NCI-H1436 treated with DMSO at 0.1 percent for 48 hours (cell line): ENCODE measurements around the gene PDE10A.
"Not testable (repeated sequence)": the region's sequence is repeated elsewhere in the genome, so short reads cannot be mapped to it uniquely, and the experiment has no call there.

Source experiments
- DNase-seq: peaks from one replicate; lab custom pipeline; 2025; lab: John Stamatoyannopoulos, UW

PDE10A gene

GRCh38 chr6:165624871-165625639 is 38.0 kb downstream of the PDE10A start:
- DNase-seq = no peak

GRCh38 chr6:165621940-165622339 is 41.1 kb downstream of the PDE10A start:
- DNase-seq = no peak

GRCh38 chr6:165618891-165619290 is 44.1 kb downstream of the PDE10A start:
- not testable (repeated sequence) for DNase-seq

- no peak for DNase-seq
Observed at GRCh38 chr6:165618241-165618640, 44.8 kb downstream of the PDE10A start.

GRCh38 chr6:165617528-165617927 is 45.5 kb downstream of the PDE10A start:
- no peak for DNase-seq

GRCh38 chr6:165616116-165616515 is 46.9 kb downstream of the PDE10A start:
- DNase-seq = no peak

- DNase-seq = no peak
Observed at GRCh38 chr6:165615636-165616035, 47.4 kb downstream of the PDE10A start.

- DNase-seq = no peak
Observed at GRCh38 chr6:165611294-165611693, 51.7 kb downstream of the PDE10A start.

- not testable (repeated sequence) for DNase-seq
Observed at GRCh38 chr6:165608577-165608976, 54.5 kb downstream of the PDE10A start.

GRCh38 chr6:165606740-165607008 is 56.4 kb downstream of the PDE10A start:
- no peak for DNase-seq

- no peak for DNase-seq
Observed at GRCh38 chr6:165605901-165606739, 56.9 kb downstream of the PDE10A start.

GRCh38 chr6:165605182-165605875 is 57.7 kb downstream of the PDE10A start:
- no peak for DNase-seq

- DNase-seq = no peak
Observed at GRCh38 chr6:165602291-165602690, 60.8 kb downstream of the PDE10A start.

- DNase-seq = no peak
Observed at GRCh38 chr6:165600606-165601005, 62.4 kb downstream of the PDE10A start.

GRCh38 chr6:165599596-165600487 is 63.2 kb downstream of the PDE10A start:
- DNase-seq = no peak

- no peak for DNase-seq
Observed at GRCh38 chr6:165599121-165599520, 63.9 kb downstream of the PDE10A start.

GRCh38 chr6:165597821-165598220 is 65.2 kb downstream of the PDE10A start:
- DNase-seq = no peak

- no peak for DNase-seq
Observed at GRCh38 chr6:165594584-165595333, 68.3 kb downstream of the PDE10A start.

GRCh38 chr6:165592947-165593346 is 70.1 kb downstream of the PDE10A start:
- DNase-seq = not testable (repeated sequence)

- no peak for DNase-seq
Observed at GRCh38 chr6:165588515-165588914, 74.5 kb downstream of the PDE10A start.

GRCh38 chr6:165587206-165587605 is 75.8 kb downstream of the PDE10A start:
- no peak for DNase-seq
